Measurements from ENCODE around the gene EPHA8.

DNA sequence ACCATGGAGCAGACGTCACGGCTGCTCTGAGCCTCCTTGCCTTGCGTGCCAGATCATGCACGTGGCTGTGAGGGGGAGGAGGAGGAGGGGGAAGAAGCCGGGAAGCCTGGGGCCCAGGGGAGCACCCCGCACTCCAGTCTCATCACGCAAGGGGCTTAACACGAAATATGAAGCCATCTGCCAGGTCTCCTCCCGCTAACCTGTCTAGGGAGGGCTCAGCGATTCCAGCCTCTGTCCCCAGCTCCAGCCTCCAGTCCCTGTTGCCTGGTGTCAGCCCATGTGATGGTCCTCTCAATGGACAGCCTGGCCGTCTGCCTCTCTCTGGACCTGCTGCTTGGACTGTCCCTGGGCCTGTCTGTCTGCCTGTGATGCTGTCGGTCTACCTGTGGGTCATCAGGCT lies 50.7 kb downstream of the EPHA8 start:
- TF ChIP-seq, protein P1, sequence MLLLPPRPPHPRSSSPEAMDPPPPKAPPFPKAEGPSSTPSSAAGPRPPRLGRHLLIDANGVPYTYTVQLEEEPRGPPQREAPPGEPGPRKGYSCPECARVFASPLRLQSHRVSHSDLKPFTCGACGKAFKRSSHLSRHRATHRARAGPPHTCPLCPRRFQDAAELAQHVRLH (tag by site-specific recombination; IDR thresholded peaks at IDR 0.05) = no peak
- TF ChIP-seq ZFP69B (tag by site-specific recombination; IDR thresholded peaks at IDR 0.05) (no peak), SP2 (tag by site-specific recombination; IDR thresholded peaks at IDR 0.05) (no peak), ZNF274 (IDR thresholded peaks at IDR 0.05; ENCODE audit: low read length) (no peak), ZNF274 (tag by site-specific recombination; IDR thresholded peaks at IDR 0.05; ENCODE audit: borderline replicate concordance) (no peak)
